Measurements from ENCODE around the gene PLXDC1. TPM values are rescaled to one million over a fixed set of nuclear protein-coding genes. Genes with fewer than 3 reads are reported as not detected.
"Not testable (repeated sequence)": the region's sequence is repeated elsewhere in the genome, so short reads cannot be mapped to it uniquely, and the experiment has no call there.

Gene PLXDC1
- polyA plus RNA-seq, 1 donor, result 9.3 TPM

- DNase-seq, result no peak
Measured at GRCh38 chr17:39122991-39123390, 28.4 kb downstream of the PLXDC1 start.

GRCh38 chr17:39121919-39122318, 29.5 kb downstream of the PLXDC1 start:
- not testable (repeated sequence) for DNase-seq

GRCh38 chr17:39118674-39119419, 32.6 kb downstream of the PLXDC1 start:
- DNase-seq, result no peak

- DNase-seq, result no peak
Measured at GRCh38 chr17:39116224-39116623, 35.2 kb downstream of the PLXDC1 start.

DNA sequence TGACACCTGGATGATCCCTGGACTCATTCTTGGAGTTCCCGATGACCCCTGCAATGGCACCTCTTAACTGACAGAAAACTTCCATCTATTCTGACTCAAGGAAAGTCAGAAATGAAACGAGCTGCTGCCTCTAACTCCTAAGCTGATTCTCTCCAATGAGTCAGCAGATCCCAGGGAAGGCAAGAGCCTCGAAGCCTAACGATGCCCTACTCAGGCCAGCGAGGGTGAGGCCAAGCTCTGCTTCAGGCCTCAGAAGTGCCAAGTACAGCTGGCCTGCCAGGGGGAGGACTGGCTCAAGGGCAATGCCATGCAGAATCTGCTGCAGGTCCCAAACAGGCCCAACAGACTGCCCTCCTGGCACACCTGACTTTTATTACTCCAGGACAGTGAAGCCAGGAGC, 36.3 kb downstream of the PLXDC1 start:
- no peak for DNase-seq

- peak; percentile 57 for DNase-seq
Measured at GRCh38 chr17:39114723-39115122, 36.7 kb downstream of the PLXDC1 start.

- no peak for DNase-seq
Measured at GRCh38 chr17:39113871-39114270, 37.6 kb downstream of the PLXDC1 start.

GRCh38 chr17:39110435-39111136, 40.9 kb downstream of the PLXDC1 start:
- DNase-seq, result no peak

- no peak for DNase-seq
Measured at GRCh38 chr17:39108461-39109375, 42.7 kb downstream of the PLXDC1 start.

GRCh38 chr17:39107973-39108372, 43.5 kb downstream of the PLXDC1 start:
- DNase-seq, result no peak

DNA sequence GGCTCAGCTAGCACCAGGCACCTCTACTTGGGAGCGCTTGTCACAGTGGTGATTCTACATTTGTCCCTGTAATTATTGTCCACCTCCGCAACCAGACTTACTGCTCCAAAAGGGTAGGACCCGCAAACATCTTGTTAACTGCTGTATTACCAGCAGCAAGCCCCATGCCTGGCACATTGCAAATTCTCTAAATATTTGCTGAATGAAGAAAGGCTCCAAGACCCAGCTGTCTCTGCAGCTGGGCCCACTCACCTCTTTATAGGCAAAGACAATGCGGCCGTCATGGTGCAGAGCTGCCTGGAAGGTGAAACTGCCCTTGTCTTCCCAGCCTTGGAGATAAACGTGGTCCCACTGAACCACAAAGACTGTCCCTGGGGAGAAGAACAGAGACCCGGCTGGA, 44.3 kb downstream of the PLXDC1 start:
- no peak for DNase-seq

GRCh38 chr17:39105705-39106104, 45.7 kb downstream of the PLXDC1 start:
- DNase-seq, result no peak

GRCh38 chr17:39104657-39105056, 46.8 kb downstream of the PLXDC1 start:
- no peak for DNase-seq

- DNase-seq, result no peak
Measured at GRCh38 chr17:39104046-39104445, 47.4 kb downstream of the PLXDC1 start.

DNA sequence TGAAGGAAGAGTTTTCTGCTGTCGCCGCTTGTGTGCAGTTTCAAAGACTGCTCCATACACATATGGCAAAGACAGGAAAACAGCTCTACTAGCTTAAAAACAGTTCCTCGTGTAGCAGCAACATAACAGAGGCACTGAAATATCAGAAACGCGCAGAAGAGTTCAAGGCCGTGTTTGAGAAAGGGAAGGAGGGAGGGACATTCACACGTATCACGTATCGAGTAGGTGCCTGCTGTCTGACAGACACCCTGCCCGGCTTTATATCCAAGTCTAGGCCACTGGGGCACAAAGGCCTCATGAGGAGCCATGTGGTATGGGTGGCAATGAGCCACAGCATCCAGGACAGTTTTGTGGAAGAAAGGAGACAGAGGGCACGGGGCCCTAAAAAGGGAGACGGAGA, 50.3 kb downstream of the PLXDC1 start:
- DNase-seq, result no peak

- no peak for DNase-seq
Measured at GRCh38 chr17:39100530-39100929, 50.9 kb downstream of the PLXDC1 start.

DNA sequence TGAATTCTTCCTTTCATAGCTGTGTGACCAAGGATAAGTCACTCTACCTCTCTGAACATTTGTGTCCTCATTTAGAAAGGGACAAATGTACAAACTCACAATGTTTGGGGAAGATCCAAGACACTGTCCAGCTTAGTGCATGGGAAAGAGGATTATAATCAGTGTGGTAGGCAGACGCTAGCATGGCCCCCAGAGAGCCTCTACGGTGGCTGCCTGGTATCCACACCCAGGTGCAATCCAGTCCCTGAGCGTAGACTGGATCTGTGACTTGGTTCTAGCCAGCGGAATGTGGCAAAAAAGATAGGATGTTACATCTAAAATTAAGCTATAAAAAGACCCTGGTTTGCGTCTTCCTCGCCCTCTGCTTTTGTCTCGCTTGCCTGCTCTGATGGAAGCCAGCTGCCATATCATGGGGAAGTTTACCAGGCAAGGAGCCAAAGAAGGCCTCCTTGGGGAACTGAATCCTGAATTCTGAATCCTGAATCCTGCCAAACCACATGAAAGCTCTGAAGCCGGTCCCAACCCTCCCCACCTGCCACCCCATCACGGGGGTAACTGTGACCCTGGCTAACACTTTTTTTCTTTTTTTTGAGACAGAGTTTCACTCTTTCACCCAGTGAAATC, 51.7 kb downstream of the PLXDC1 start:
- DNase-seq, result peak; percentile 56

GRCh38 chr17:39098588-39098987, 52.8 kb downstream of the PLXDC1 start:
- no peak for DNase-seq

GRCh38 chr17:39097537-39097936, 53.9 kb downstream of the PLXDC1 start:
- no peak for DNase-seq

DNA sequence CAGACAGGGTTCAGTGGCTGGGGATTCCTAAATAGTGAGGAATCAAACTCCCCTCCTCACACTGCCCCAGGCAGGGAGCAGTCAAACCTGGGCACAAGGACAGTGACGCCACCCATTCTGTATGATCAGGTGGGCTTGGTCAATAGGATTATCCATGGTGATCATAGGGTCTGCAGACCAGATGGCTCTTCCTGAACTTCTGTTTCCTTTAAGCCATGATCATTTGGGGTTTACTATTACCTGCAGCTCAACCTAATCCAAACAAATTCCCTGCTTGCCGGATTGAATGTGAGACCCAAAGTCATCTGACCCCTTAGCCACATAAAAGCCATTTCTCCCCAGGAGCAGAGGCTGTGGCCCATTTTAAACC, 54.3 kb downstream of the PLXDC1 start:
- DNase-seq, result no peak

DNA sequence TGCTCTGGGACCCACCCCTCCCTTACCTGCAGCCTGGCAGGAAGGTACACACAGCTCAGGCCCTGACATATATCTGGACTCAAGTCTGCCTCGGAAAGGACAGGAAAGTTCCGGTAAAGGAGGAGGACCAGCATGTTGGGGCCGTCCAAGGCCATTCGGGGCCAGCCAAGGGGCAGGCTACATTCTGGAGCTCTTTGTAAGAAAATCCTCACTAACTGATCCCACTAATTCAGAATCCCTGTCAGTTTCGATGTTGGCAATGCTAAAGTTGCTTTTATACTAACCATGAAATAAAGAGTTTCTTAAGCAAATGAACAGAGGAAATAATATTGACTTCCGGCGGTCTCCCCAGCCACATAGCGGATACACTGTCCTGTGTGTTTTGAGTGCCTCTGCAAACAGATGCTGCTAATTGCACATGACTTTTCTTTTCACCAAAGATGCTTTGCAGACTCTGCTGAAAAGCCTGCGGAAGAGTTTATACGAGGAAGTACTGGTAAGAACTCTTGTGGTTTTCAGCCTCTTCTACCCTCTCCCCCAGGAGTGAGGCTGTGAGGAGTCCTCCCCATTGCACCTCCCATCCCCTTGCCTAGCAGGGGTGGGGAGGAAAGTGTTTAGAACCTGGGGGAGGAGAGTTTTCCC, 54.8 kb downstream of the PLXDC1 start:
- DNase-seq, result no peak

DNA sequence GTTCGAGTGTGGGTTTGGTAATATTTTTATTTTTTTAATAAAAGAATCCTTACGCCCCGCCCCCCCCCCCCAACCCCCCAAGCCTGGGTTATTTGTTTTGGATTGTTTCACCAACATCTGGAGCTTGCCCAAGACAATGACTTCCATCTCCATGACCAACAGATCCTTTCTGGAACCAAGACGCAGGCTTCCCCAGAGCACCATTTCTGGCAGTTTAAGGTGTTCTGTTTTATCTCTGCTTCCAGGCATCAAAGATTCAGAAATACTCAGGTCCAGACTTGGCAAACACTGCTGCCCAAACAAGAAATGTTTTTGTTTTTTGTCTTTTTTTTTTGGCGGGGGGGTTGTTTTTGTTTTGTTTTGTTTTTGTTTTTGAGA, 56.1 kb downstream of the PLXDC1 start:
- DNase-seq, result no peak
